HG02623 (cell line): ENCODE data around the gene RCAN2.
"Not testable (repeated sequence)": the region's sequence is repeated elsewhere in the genome, so short reads cannot be mapped to it uniquely, and the experiment has no call there.

Experiments
- ATAC-seq: cut with Tn5 transposase; IDR thresholded peaks from one replicate; pipeline ENCODE4 v1.9.1; 2021; ENCODE audit warnings: moderate library complexity; ENCODE audit not compliant: unreplicated experiment

The RCAN2 gene

GRCh38 chr6:46340246-46340645 is 151.0 kb downstream of the RCAN2 start:
- no peak for ATAC-seq

- no peak for ATAC-seq
Observed at GRCh38 chr6:46338131-46338530, 153.1 kb downstream of the RCAN2 start.

GRCh38 chr6:46334442-46334841 is 156.8 kb downstream of the RCAN2 start:
- ATAC-seq: no peak

GRCh38 chr6:46333481-46333880 is 157.8 kb downstream of the RCAN2 start:
- no peak for ATAC-seq

- ATAC-seq: not testable (repeated sequence)
Observed at GRCh38 chr6:46332448-46332847, 158.8 kb downstream of the RCAN2 start.

- no peak for ATAC-seq
Observed at GRCh38 chr6:46331461-46331860, 159.8 kb downstream of the RCAN2 start.

GRCh38 chr6:46329568-46329967 is 161.7 kb downstream of the RCAN2 start:
- no peak for ATAC-seq

- no peak for ATAC-seq
Observed at GRCh38 chr6:46327779-46328178, 163.5 kb downstream of the RCAN2 start.

GRCh38 chr6:46325561-46326530 is 165.4 kb downstream of the RCAN2 start:
- no peak for ATAC-seq

- ATAC-seq: no peak
Observed at GRCh38 chr6:46324706-46325105, 166.5 kb downstream of the RCAN2 start.

- no peak for ATAC-seq
Observed at GRCh38 chr6:46323966-46324622, 167.2 kb downstream of the RCAN2 start.

GRCh38 chr6:46323312-46323965 is 167.8 kb downstream of the RCAN2 start:
- no peak for ATAC-seq

GRCh38 chr6:46320505-46320904 is 170.7 kb downstream of the RCAN2 start:
- ATAC-seq: no peak

GRCh38 chr6:46315589-46315988 is 175.7 kb downstream of the RCAN2 start:
- no peak for ATAC-seq

GRCh38 chr6:46312654-46313053 is 178.6 kb downstream of the RCAN2 start:
- no peak for ATAC-seq

GRCh38 chr6:46310196-46310595 is 181.1 kb downstream of the RCAN2 start:
- ATAC-seq: no peak

- ATAC-seq: no peak
Observed at GRCh38 chr6:46306431-46306830, 184.8 kb downstream of the RCAN2 start.

GRCh38 chr6:46305833-46306232 is 185.4 kb downstream of the RCAN2 start:
- no peak for ATAC-seq

- ATAC-seq: no peak
Observed at GRCh38 chr6:46305236-46305635, 186.0 kb downstream of the RCAN2 start.

- ATAC-seq: no peak
Observed at GRCh38 chr6:46302816-46303215, 188.4 kb downstream of the RCAN2 start.

- ATAC-seq: no peak
Observed at GRCh38 chr6:46302176-46302575, 189.1 kb downstream of the RCAN2 start.

- ATAC-seq: no peak
Observed at GRCh38 chr6:46299253-46299652, 192.0 kb downstream of the RCAN2 start.
